ENCODE measurements around the gene MRPS2. TPM values are rescaled to one million over a fixed set of nuclear protein-coding genes. Genes with fewer than 3 reads are reported as not detected.
A peak's percentile ranks its signal among the peaks of the same experiment; 100 is the strongest.

MRPS2 gene
- total and polyA plus RNA-seq, 11 donors: 34.1 to 95.2 (median 48.7) TPM

DNA sequence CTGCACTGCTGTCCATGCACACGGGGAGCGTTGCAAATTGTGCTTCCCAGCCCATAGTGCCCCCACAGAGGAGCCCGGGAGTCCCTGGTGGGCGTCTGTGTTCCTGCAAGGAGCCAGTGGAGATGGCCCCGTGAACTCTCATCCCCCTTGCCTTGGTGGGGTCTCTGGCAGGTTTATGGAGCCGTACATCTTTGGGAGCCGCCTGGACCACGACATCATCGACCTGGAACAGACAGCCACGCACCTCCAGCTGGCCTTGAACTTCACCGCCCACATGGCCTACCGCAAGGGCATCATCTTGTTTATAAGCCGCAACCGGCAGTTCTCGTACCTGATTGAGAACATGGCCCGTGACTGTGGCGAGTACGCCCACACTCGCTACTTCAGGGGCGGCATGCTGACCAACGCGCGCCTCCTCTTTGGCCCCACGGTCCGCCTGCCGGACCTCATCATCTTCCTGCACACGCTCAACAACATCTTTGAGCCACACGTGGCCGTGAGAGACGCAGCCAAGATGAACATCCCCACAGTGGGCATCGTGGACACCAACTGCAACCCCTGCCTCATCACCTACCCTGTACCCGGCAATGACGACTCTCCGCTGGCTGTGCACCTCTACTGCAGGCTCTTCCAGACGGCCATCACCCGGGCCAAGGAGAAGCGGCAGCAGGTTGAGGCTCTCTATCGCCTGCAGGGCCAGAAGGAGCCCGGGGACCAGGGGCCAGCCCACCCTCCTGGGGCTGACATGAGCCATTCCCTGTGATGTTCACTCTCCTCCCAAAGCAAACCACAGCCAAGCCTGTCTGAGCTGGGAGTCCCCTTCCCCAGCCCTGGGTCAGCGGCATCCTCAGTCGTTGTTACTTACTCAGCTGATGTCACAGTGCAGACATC, 3.1 kb downstream of the MRPS2 start:
- no peak overlapping the region for H3K4me3 ChIP-seq
- ATAC-seq (no peak), DNase-seq (peak in 1 of 5 donors; percentile 48)

GRCh38 chr9:135504262-135505243, 4.1 kb downstream of the MRPS2 start:
- 69 to 76% (median 70%) methylated on average over 16 to 21 of the region's 21 CpGs for WGBS, 4 donors
- DNase-seq (peak; percentile 51 to 71 (median 61)), ATAC-seq (peak in 1 of 4 donors; percentile 25)
- no peak for TF ChIP-seq POLR2A (IDR thresholded peaks at IDR 0.05)
- TF ChIP-seq, protein P1, sequence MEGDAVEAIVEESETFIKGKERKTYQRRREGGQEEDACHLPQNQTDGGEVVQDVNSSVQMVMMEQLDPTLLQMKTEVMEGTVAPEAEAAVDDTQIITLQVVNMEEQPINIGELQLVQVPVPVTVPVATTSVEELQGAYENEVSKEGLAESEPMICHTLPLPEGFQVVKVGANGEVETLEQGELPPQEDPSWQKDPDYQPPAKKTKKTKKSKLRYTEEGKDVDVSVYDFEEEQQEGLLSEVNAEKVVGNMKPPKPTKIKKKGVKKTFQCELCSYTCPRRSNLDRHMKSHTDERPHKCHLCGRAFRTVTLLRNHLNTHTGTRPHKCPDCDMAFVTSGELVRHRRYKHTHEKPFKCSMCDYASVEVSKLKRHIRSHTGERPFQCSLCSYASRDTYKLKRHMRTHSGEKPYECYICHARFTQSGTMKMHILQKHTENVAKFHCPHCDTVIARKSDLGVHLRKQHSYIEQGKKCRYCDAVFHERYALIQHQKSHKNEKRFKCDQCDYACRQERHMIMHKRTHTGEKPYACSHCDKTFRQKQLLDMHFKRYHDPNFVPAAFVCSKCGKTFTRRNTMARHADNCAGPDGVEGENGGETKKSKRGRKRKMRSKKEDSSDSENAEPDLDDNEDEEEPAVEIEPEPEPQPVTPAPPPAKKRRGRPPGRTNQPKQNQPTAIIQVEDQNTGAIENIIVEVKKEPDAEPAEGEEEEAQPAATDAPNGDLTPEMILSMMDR (IDR thresholded peaks at IDR 0.05): peak; percentile 56 to 79 (median 67)
- Histone ChIP-seq H3K27me3 (no peaks in the 10 kb centered on the region), H3K4me1 (peaks cover 6 to 29% (median 16%) of the 10 kb centered on the region in 12 donors), H3K36me3 (peaks cover 0 to 32% (median 27%) of the 10 kb centered on the region in 9 donors), H3K4me3 (no peak overlapping the region), H3K9me3 (peaks cover 0 to 13% (median 8%) of the 10 kb centered on the region in 12 donors), H3K27ac (no peak overlapping the region)
- intact Hi-C loops (cut with DNase I): no loop called here

More for the DNA sequence above, 3.1 kb downstream of the MRPS2 start:
- H3K27me3 ChIP-seq: no peaks in the 10 kb centered on the region
- peaks cover 6 to 33% (median 20%) of the 10 kb centered on the region in 12 donors for H3K4me1 ChIP-seq
- no peak overlapping the region for H3K27ac ChIP-seq
- H3K36me3 ChIP-seq: peaks cover 0 to 32% (median 27%) of the 10 kb centered on the region in 9 donors
- peaks cover 0 to 4% (median 0%) of the 10 kb centered on the region in 12 donors for H3K9me3 ChIP-seq
- WGBS, 4 donors: 88 to 91% (median 91%) methylated on average over 35 to 41 of the region's 41 CpGs
- intact Hi-C loops (cut with DNase I): no loop called here
- no peak for TF ChIP-seq POLR2A (IDR thresholded peaks at IDR 0.05)
- TF ChIP-seq, protein P1 (IDR thresholded peaks at IDR 0.05): no peak

- 88 to 90% (median 90%) methylated on average over 11 to 24 of the region's 24 CpGs for WGBS, 4 donors
- peaks cover 0 to 32% (median 27%) of the 10 kb centered on the region in 9 donors for H3K36me3 ChIP-seq
Measured at GRCh38 chr9:135505406-135506187, 5.1 kb downstream of the MRPS2 start.

More at GRCh38 chr9:135505406-135506187, 5.1 kb downstream of the MRPS2 start:
- Histone ChIP-seq H3K4me3 (no peak overlapping the region), H3K27me3 (no peaks in the 10 kb centered on the region), H3K27ac (no peak overlapping the region), H3K9me3 (peaks cover 0 to 21% (median 10%) of the 10 kb centered on the region in 12 donors), H3K4me1 (peaks cover 6 to 24% (median 14%) of the 10 kb centered on the region in 12 donors)
- intact Hi-C loops (cut with DNase I): no loop called here
- peak in 1 of 5 donors; percentile 54 for DNase-seq
- TF ChIP-seq, protein P1 (IDR thresholded peaks at IDR 0.05): no peak
- TF ChIP-seq POLR2A (IDR thresholded peaks at IDR 0.05): no peak
- no peak for ATAC-seq

Data from heart left ventricle (tissue), 16 donors.